Measurements from ENCODE around the gene YEATS4.
"Not testable (repeated sequence)": the region's sequence is repeated elsewhere in the genome, so short reads cannot be mapped to it uniquely, and the experiment has no call there.

YEATS4 gene

DNA sequence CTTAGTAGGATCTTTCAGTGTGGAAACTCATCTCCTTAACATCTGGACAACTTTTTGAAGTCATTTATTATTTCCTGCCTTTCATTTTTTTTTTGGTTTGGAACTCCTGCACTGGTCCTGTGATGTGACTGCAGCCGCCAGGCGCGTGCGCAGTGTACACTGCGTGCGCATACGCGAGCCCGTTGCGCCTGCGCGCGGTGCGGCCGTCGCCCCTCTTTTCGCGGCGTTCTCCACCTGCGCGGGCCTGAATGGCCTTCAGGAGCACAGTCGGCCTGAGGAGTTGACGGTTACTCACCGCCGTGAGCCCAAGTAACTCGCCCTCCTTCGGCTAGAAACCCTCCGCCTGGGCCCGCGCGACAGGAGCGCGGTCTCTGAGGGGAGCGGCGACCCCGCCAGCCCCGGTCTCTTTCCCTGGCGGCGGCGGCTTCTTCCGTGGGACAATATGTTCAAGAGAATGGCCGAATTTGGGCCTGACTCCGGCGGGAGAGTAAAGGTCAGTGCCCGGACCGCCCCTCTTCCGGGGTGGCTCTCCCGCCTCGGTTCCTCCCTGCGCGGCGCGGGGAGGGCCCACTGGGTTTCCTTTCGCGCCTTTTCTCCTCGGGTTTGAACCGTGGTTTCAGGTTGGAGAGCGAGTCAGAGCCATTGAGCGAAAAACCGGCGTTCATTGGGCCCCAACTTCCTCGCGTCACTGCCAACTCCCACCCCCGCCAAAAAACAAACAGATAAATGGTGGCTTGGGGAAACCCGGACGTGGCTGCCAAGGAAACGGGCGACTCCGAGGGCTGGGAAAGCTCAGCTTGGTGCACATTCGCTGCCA lies at the start of gene YEATS4:
TSS of gene YEATS4 (plus strand) at position 213 of the 817 bp plus-strand sequence. CDS start at position 443, 230 bp downstream.
- peak; percentile 89 for DNase-seq

- no peak for DNase-seq
Observed at GRCh38 chr12:69313209-69313608, 46.3 kb upstream of the YEATS4 start.

- not testable (repeated sequence) for DNase-seq
Observed at GRCh38 chr12:69316784-69317183, 42.8 kb upstream of the YEATS4 start.

DNA sequence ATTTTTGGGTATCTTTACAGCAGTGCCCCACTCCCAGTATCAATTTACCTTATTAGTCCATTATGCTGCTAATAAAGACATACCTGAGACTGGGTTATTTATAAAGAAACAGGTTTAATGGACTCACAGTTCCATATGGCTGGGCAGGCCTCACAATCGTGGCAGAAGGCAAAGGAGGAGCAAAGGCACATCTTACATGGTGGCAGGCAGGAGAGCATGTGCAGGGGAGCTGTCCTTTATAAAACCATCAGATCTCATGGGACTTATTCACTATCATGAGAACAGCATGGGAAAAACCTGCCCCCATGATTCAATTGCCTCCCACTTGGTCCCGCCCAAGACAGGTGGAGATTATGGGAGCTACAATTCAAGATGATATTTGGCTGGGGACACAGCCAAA lies 42.3 kb upstream of the YEATS4 start:
- not testable (repeated sequence) for DNase-seq

GRCh38 chr12:69318225-69318624 lies 41.3 kb upstream of the YEATS4 start:
- no peak for DNase-seq

- no peak for DNase-seq
Observed at GRCh38 chr12:69321351-69321750, 38.2 kb upstream of the YEATS4 start.

DNA sequence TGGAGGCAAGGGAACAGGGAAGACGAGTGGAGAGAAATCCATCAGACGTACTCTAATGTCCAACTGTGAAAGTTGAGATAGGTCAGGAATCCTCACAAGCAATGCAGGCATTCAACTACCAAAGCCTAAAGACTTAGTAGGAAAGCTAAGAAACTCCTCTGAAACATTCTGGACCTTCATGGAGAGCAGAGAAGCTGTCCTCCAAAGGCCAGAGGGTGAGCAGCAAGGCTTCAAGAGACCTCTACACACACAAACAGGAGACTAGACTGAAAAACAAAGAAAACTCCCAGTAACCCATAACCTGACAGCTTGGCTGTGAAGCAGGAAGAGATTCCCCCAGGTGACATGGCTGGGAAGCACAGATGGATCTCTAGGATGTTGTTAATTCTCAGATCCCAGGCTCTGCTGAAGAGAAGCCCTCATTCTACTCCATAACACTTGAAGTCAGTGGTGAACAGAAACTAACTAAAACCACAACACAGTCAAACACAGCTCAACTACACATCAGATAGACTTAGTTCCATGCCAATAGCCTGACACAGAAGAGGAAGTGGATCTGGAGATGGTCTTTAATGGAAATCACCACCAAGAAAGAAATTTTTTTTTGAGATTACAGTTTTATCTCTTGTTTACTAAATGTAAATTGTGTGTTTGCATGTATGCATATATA lies 34.6 kb upstream of the YEATS4 start:
- DNase-seq, result no peak

DNA sequence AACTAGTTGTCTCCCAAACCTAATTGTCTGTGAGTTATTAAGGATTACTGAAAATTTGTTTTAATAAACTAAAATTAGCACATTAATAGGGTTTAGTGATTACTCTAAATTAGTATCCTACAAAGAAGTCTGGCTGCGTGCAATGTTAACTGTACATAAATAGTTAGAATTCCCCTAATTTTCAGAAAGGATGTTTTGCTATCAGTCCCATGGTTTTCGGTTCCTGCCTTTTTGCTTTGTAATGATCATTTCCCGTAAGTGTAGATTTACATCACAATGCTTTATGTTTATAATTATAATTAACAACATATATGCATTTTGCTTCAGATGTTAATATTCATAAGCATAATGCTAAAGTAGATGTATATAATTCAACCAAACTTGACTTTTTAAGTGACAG lies 31.1 kb upstream of the YEATS4 start:
- DNase-seq, result no peak

- DNase-seq, result no peak
Observed at GRCh38 chr12:69329669-69330428, 29.7 kb upstream of the YEATS4 start.

- DNase-seq, result no peak
Observed at GRCh38 chr12:69330475-69331473, 28.8 kb upstream of the YEATS4 start.

- DNase-seq, result no peak
Observed at GRCh38 chr12:69331519-69331908, 28.0 kb upstream of the YEATS4 start.

DNA sequence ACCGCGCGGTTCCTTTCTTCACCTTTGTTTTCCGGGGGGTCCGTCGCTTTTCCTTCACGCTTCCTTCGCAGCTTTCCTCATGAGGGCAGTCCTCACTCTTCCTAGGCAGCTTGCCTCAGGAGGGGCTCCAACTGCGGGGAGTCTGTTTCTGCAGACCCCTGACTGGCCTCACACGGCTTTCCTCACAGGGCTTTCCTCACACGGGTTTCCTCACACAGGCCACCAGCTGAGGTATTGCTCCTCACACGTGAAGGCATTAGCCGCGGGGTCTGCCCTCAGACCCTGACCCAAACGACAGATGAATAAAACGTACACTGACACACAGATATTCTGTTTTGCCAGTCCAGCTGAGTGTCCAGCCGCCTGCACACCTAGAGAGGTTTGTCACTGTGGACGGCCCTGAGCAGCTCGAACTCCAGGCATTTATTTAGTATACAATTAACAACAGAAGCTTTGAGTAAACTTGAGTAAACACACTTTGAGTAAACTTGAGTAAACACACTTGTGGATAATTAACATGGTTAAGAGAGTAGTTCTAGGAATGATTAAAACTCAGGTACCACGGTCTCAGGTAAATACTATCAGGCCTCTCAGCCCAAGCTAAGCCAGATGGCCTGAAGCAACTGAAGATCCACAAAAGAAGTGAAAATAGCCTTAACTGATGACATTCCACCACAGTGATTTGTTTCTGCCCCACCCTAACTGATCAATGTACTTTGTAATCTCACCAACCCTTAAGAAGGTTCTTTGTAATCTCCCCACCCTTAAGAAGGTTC lies 27.4 kb upstream of the YEATS4 start:
- no peak for DNase-seq

- no peak for DNase-seq
Observed at GRCh38 chr12:69332815-69333358, 26.7 kb upstream of the YEATS4 start.

DNA sequence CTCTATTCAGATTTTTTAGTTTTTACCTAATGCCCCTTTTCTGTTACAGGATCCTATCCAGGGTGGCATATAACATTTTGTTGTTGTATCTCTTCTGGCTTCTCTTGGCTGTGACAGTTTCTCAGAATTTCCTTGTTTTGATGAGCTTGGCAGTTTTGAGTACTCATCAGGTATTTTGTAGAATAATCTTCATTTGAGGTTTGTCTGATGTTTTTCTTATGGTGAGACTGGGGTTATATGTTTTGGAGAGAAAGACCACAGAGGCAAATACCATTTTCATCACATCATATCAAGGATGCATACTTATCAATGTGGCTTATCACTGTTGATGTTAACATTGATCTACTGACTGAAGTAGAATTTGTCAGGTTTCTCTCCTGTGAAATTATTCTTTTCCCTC lies 25.4 kb upstream of the YEATS4 start:
- no peak for DNase-seq

- DNase-seq, result no peak
Observed at GRCh38 chr12:69337311-69338090, 22.0 kb upstream of the YEATS4 start.

DNA sequence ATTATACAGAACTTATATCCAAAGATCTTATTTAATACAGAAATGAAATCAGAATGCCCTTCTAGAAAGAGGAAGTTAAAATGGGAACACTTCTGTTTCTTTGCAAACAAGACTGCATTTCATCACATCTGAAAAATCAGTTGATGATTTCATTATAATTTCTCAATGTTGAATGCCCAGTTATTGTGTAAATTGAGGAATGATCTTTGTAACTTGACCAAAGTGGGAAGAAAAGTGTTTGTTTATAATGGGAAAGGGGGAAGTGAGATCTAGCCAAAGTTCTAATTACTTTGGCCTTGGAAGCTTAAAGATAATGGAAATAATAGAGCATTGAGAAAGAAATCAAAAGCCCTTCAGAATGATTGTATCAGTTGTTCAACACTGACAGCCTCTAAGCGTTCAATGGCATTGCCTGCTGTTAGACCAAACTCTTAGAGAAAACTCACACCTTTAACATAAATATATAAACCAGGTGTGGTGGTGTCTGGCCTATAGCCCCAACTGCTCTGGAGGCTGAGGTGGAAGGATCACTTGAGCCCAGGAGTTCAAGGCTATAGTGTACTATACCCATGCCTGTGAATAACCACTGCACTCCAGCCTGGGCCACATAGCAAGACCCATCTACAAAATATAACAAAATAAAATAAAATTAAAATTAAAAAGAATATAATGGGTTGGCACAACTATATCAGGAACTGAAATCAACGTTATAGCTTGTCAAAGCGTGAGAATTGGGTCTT lies 21.3 kb upstream of the YEATS4 start:
- DNase-seq, result no peak

DNA sequence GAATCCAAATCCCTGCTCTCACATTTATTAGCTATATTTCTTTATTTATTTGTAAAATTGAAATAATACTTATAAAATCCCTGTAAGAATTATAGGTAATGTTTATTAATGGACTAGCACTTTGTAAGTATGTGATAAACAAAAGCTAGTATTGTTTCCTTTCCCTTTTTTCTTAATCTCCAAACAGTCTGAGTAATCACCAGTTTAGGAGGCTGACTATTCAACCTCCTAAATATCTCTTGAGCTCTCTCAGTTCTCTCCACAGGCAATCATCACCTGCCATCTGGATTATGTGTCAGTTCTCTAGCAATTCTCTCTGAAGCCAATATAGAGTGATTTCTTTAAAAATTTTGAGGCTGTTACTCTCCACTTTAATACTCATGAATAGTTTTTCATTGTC lies 20.6 kb upstream of the YEATS4 start:
- DNase-seq, result no peak

GRCh38 chr12:69339999-69340398 lies 19.5 kb upstream of the YEATS4 start:
- no peak for DNase-seq

DNA sequence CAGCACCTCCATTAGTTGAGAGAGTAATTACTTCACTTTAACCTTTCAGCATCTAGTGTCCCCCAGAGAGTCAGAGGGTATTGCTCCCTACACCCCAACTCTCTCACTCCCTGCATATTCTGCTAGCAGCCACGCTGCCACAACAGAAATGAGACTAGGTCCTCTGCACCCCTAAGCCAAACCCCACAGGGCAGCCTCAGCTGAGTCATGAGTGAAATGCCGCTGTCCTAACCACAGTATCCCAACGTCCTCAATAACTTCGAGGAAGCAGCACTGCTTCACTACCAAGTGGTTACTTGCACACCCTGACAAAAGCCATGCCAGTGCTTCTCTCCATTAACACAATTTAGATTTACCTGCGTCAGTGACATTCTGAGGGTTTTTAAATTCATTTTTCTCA lies 18.2 kb upstream of the YEATS4 start:
- DNase-seq, result no peak

DNA sequence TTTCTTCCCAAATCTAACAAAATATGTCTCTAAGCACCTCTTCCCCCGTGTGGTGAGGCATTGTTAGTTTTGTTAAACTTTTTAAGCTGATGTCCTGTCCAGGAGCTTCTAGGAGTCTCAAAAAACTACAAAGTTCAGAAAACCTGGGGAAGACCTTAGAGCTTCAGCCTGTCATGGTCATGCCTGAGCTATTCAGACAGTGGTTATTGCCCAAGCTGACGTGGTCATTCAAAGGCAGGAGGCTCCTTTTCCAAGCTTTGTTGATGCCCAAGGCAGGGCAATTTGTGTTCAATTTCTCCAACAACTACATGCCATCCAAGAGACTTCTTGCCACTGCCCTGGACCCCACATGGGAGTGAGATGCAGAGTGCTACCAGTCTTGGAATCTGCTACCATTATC lies 17.1 kb upstream of the YEATS4 start:
- DNase-seq, result no peak
